ENCODE results near the gene HNF1A.

DNA sequence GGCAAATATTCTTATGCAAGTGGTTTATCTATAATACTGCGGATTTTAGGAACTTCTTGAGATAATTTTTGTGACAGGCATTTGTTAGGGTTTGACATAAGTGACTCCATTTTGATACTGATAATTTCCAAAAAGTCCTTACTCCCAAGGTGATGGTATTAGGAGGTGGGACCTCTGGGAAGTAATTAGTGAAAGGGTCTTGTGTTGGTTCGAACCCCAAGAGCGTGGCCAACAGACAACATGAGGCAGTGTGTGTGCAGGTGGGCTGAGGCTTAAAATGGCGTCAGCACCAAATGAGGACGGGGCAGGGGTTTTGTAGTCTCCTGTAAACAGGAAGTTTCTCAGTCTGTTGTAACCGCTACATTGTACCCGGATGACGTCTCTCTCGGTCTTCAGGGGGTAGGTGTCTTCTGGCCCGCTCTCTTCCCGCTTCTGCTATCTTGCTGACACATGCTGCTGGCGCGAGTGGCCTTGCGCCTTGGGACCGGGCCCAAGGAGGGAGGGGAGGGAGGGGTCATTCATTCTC is 39.7 kb downstream of the HNF1A start:
- TF ChIP-seq, protein P1, sequence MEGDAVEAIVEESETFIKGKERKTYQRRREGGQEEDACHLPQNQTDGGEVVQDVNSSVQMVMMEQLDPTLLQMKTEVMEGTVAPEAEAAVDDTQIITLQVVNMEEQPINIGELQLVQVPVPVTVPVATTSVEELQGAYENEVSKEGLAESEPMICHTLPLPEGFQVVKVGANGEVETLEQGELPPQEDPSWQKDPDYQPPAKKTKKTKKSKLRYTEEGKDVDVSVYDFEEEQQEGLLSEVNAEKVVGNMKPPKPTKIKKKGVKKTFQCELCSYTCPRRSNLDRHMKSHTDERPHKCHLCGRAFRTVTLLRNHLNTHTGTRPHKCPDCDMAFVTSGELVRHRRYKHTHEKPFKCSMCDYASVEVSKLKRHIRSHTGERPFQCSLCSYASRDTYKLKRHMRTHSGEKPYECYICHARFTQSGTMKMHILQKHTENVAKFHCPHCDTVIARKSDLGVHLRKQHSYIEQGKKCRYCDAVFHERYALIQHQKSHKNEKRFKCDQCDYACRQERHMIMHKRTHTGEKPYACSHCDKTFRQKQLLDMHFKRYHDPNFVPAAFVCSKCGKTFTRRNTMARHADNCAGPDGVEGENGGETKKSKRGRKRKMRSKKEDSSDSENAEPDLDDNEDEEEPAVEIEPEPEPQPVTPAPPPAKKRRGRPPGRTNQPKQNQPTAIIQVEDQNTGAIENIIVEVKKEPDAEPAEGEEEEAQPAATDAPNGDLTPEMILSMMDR (conservative IDR thresholded peaks at IDR 0.05), result no peak
- TF ChIP-seq ZFX (IDR thresholded peaks at IDR 0.05), result no peak
